Activated CD8-positive, alpha-beta memory T cell treated with anti-CD3 and anti-CD28 coated beads, Interleukin-2, amount 50 U/mL, for 24 hours (primary cell): ENCODE data around the gene GRIK2.

ENCODE experiments used
- DNase-seq: peaks from one replicate; pipeline ENCODE4 v3.0.0-alpha.2; 2020; ENCODE audit errors: extremely low read depth

Gene GRIK2

GRCh38 chr6:101454106-101454676, 60.7 kb downstream of the GRIK2 start:
- no peak for DNase-seq

- DNase-seq, result no peak
Measured at GRCh38 chr6:101458336-101458735, 64.8 kb downstream of the GRIK2 start.

GRCh38 chr6:101458826-101459225, 65.3 kb downstream of the GRIK2 start:
- no peak for DNase-seq

GRCh38 chr6:101462576-101462975, 69.1 kb downstream of the GRIK2 start:
- DNase-seq, result no peak

GRCh38 chr6:101465863-101466262, 72.4 kb downstream of the GRIK2 start:
- DNase-seq, result no peak

- no peak for DNase-seq
Measured at GRCh38 chr6:101477436-101477835, 83.9 kb downstream of the GRIK2 start.

GRCh38 chr6:101478891-101479290, 85.4 kb downstream of the GRIK2 start:
- DNase-seq, result no peak

GRCh38 chr6:101482606-101483005, 89.1 kb downstream of the GRIK2 start:
- DNase-seq, result no peak

- no peak for DNase-seq
Measured at GRCh38 chr6:101484781-101485180, 91.3 kb downstream of the GRIK2 start.

- no peak for DNase-seq
Measured at GRCh38 chr6:101486124-101486523, 92.6 kb downstream of the GRIK2 start.

- no peak for DNase-seq
Measured at GRCh38 chr6:101486726-101487125, 93.2 kb downstream of the GRIK2 start.

GRCh38 chr6:101489456-101489855, 95.9 kb downstream of the GRIK2 start:
- DNase-seq, result no peak

GRCh38 chr6:101490857-101491256, 97.3 kb downstream of the GRIK2 start:
- DNase-seq, result no peak

- DNase-seq, result no peak
Measured at GRCh38 chr6:101502818-101503217, 109.3 kb downstream of the GRIK2 start.

GRCh38 chr6:101509536-101509935, 116.0 kb downstream of the GRIK2 start:
- DNase-seq, result no peak

GRCh38 chr6:101513181-101513580, 119.7 kb downstream of the GRIK2 start:
- DNase-seq, result no peak

- DNase-seq, result no peak
Measured at GRCh38 chr6:101516578-101516977, 123.1 kb downstream of the GRIK2 start.

- DNase-seq, result no peak
Measured at GRCh38 chr6:101517632-101518031, 124.1 kb downstream of the GRIK2 start.

- DNase-seq, result no peak
Measured at GRCh38 chr6:101522254-101522653, 128.7 kb downstream of the GRIK2 start.

GRCh38 chr6:101527467-101527866, 134.0 kb downstream of the GRIK2 start:
- no peak for DNase-seq

GRCh38 chr6:101528801-101529200, 135.3 kb downstream of the GRIK2 start:
- DNase-seq, result no peak

- no peak for DNase-seq
Measured at GRCh38 chr6:101531538-101531937, 138.0 kb downstream of the GRIK2 start.

GRCh38 chr6:101534386-101534785, 140.9 kb downstream of the GRIK2 start:
- no peak for DNase-seq

GRCh38 chr6:101534821-101535220, 141.3 kb downstream of the GRIK2 start:
- no peak for DNase-seq
